HG02973 (cell line): ENCODE results near the gene SNAP29.
"Not testable (repeated sequence)": the region's sequence is repeated elsewhere in the genome, so short reads cannot be mapped to it uniquely, and the experiment has no call there.

Experiments used
- ATAC-seq: cut with Tn5 transposase; IDR thresholded peaks from one replicate; pipeline ENCODE4 v1.9.1; 2021; ENCODE audit warnings: moderate library complexity; ENCODE audit not compliant: unreplicated experiment

Gene SNAP29

GRCh38 chr22:20834206-20834605, 24.6 kb upstream of the SNAP29 start:
- ATAC-seq, result no peak

GRCh38 chr22:20834725-20835124, 24.1 kb upstream of the SNAP29 start:
- no peak for ATAC-seq

GRCh38 chr22:20836987-20837823, 21.6 kb upstream of the SNAP29 start:
- ATAC-seq, result no peak

GRCh38 chr22:20839354-20839753, 19.5 kb upstream of the SNAP29 start:
- ATAC-seq, result not testable (repeated sequence)

GRCh38 chr22:20839837-20840645, 18.8 kb upstream of the SNAP29 start:
- no peak for ATAC-seq

GRCh38 chr22:20840646-20841371, 18.0 kb upstream of the SNAP29 start:
- ATAC-seq, result no peak

GRCh38 chr22:20843501-20843900, 15.3 kb upstream of the SNAP29 start:
- ATAC-seq, result no peak

- ATAC-seq, result no peak
Measured at GRCh38 chr22:20844055-20845037, 14.5 kb upstream of the SNAP29 start.

- no peak for ATAC-seq
Measured at GRCh38 chr22:20847318-20847822, 11.4 kb upstream of the SNAP29 start.

GRCh38 chr22:20852076-20852475, 6.7 kb upstream of the SNAP29 start:
- no peak for ATAC-seq

GRCh38 chr22:20852503-20852902, 6.3 kb upstream of the SNAP29 start:
- no peak for ATAC-seq

GRCh38 chr22:20853236-20853660, 5.6 kb upstream of the SNAP29 start:
- ATAC-seq, result no peak

GRCh38 chr22:20857247-20857643, 1.6 kb upstream of the SNAP29 start:
- ATAC-seq, result no peak

GRCh38 chr22:20857838-20858614, 781 bp upstream of the SNAP29 start:
- peak; percentile 34 for ATAC-seq

GRCh38 chr22:20859615-20860014, 808 bp downstream of the SNAP29 start:
- no peak for ATAC-seq

- no peak for ATAC-seq
Measured at GRCh38 chr22:20862540-20862939, 3.7 kb downstream of the SNAP29 start.

GRCh38 chr22:20863366-20863765, 4.6 kb downstream of the SNAP29 start:
- no peak for ATAC-seq

- no peak for ATAC-seq
Measured at GRCh38 chr22:20864186-20864908, 5.5 kb downstream of the SNAP29 start.

- ATAC-seq, result no peak
Measured at GRCh38 chr22:20865331-20865730, 6.5 kb downstream of the SNAP29 start.
